Vagina (tissue), 2 donors: ENCODE measurements around the gene TTBK1.

Experiments
- CTCF ChIP-seq, 3 experiments: fragments of 450-650 bp in 2 of 3; fragments of 200-600 bp in 1 of 3; sonication (generic) in 1 of 3; IDR thresholded peaks; one replicate each; pipeline ENCODE4 v1.5.1; 2017 to 2019; ENCODE audit warnings: antibody characterized with exemption in 3 of 3, mild to moderate bottlenecking in 2 of 3, moderate library complexity in 2 of 3
- POLR2A ChIP-seq, 2 donors: fragments of 450-650 bp; IDR thresholded peaks; one replicate each; pipeline ENCODE4 v1.6.1; 2017; ENCODE audit warnings: antibody characterized with exemption in 2 of 2, mild to moderate bottlenecking in 2 of 2, moderate library complexity in 2 of 2

GRCh38 chr6:43301081-43301870 is 58.0 kb downstream of the TTBK1 start:
- TF ChIP-seq CTCF (IDR thresholded peaks at IDR 0.05), result no peak
- no peak for TF ChIP-seq POLR2A (IDR thresholded peaks at IDR 0.05)
